A673 (cell line): ENCODE data around the gene ACSM4. TPM values are rescaled to one million over a fixed set of nuclear protein-coding genes. Genes with fewer than 3 reads are reported as not detected.

Experiments
- BruUV-seq: library from RNA; stranded (reverse); fragments of 400-500 nt; replicated peaks from 2 replicates; lab custom pipeline; 2021; lab: Mats Ljungman, UMichigan
- CTCF ChIA-PET: fragments of 300-600 bp; sonication (Branson Sonifier 250); formaldehyde crosslinking; loops from one replicate; lab custom pipeline; 2022; ENCODE audit warnings: antibody characterized with exemption; lab: Charles Lee
- POLR2A ChIA-PET: fragments of 300-600 bp; sonication (Branson Sonifier 250); formaldehyde crosslinking; loops from one replicate; lab custom pipeline; 2022; ENCODE audit warnings: antibody characterized with exemption; ENCODE audit not compliant: low non-redundant PET; lab: Charles Lee
- DNase-seq: peaks from one replicate; pipeline ENCODE4 v3.0.0-alpha.2; 2015; ENCODE audit warnings: low spot score
- H3K27ac ChIP-seq: fragments of 200-600 bp; sonication (generic); 2 replicates; pipeline ENCODE4 v1.5.1; 2016; ENCODE audit warnings: mixed run types, low read depth, mild to moderate bottlenecking, mixed read lengths, antibody characterized with exemption, low read length; ENCODE audit not compliant: poor library complexity, severe bottlenecking
- H3K27me3 ChIP-seq: fragments of 200-600 bp; sonication (generic); replicated peaks from 2 replicates; pipeline ENCODE4 v1.6.1; 2017; ENCODE audit warnings: mixed run types, low read depth, mild to moderate bottlenecking, mixed read lengths, antibody characterized with exemption, low read length; ENCODE audit not compliant: insufficient read depth, poor library complexity
- H3K36me3 ChIP-seq: fragments of 200-600 bp; sonication (generic); 2 replicates; pipeline ENCODE4 v1.6.1; 2016; ENCODE audit warnings: mixed run types, mild to moderate bottlenecking, mixed read lengths, antibody characterized with exemption, low read length; ENCODE audit not compliant: insufficient read depth, poor library complexity, severe bottlenecking
- H3K4me1 ChIP-seq: fragments of 200-600 bp; sonication (generic); 2 replicates; pipeline ENCODE4 v1.6.1; 2017; ENCODE audit warnings: mixed run types, mild to moderate bottlenecking, mixed read lengths, antibody characterized with exemption, low read length; ENCODE audit not compliant: insufficient read depth, poor library complexity, severe bottlenecking
- H3K4me3 ChIP-seq: fragments of 200-600 bp; sonication (generic); 2 replicates; pipeline ENCODE4 v1.5.1; 2016; ENCODE audit warnings: low read depth, mixed run types, mild to moderate bottlenecking, mixed read lengths, low read length; ENCODE audit not compliant: poor library complexity, severe bottlenecking
- H3K9me3 ChIP-seq: fragments of 200-600 bp; sonication (generic); 2 replicates; pipeline ENCODE4 v1.6.1; 2016; ENCODE audit warnings: mixed run types, low read depth, mild to moderate bottlenecking, mixed read lengths, antibody characterized with exemption, low read length; ENCODE audit not compliant: poor library complexity, severe bottlenecking
- CTCF ChIP-seq: fragments of 300-800, 200-600 bp; sonication (generic); conservative IDR thresholded peaks from 2 replicates; pipeline ENCODE4 v1.5.1; 2017; ENCODE audit warnings: low read depth, mild to moderate bottlenecking, antibody characterized with exemption, low read length, moderate library complexity, mixed read lengths
- EZH2 ChIP-seq: fragments of 200-600 bp; sonication (generic); IDR thresholded peaks from 2 replicates; pipeline ENCODE4 v1.6.1; 2017; ENCODE audit warnings: borderline replicate concordance, low read depth, mild to moderate bottlenecking, mixed read lengths, antibody characterized with exemption, low read length; ENCODE audit not compliant: poor library complexity, severe bottlenecking
- intact Hi-C: fragments of 100-400 bp; cut with micrococcal nuclease; formaldehyde crosslinking; loops from one replicate; pipeline ENCODE4 v1.10.0; 2022; ENCODE audit not compliant: unreplicated experiment
- total RNA-seq: library from RNA; stranded (reverse); gene quantifications from 2 replicates; pipeline ENCODE4 v1.2.3, GENCODE V29; 2021

Gene ACSM4
- total RNA-seq, 1 experiment from 2014 or later, result not detected

- Histone ChIP-seq H3K9me3 (no peaks in the 10 kb centered on the region), H3K4me3 (no peak overlapping the region), H3K4me1 (no peaks in the 10 kb centered on the region), H3K27me3 (no peaks in the 10 kb centered on the region), H3K27ac (no peak overlapping the region), H3K36me3 (no peaks in the 10 kb centered on the region)
- TF ChIP-seq EZH2 (no peak), CTCF (no peak)
- BruUV-seq, result no TSS peak
- POLR2A ChIA-PET, result no interaction called here
- no peak for DNase-seq
- intact Hi-C loops, result no loop called here
- CTCF ChIA-PET, result no interaction called here
These were observed 1.4 kb upstream of the ACSM4 start for GRCh38 chr12:7302266-7302986.

GRCh38 chr12:7303230-7303629 is 642 bp upstream of the ACSM4 start:
- TF ChIP-seq EZH2 (no peak), CTCF (no peak)
- Histone ChIP-seq H3K36me3 (no peaks in the 10 kb centered on the region), H3K9me3 (no peaks in the 10 kb centered on the region), H3K4me3 (no peak overlapping the region), H3K27ac (no peak overlapping the region), H3K4me1 (no peaks in the 10 kb centered on the region), H3K27me3 (no peaks in the 10 kb centered on the region)
- CTCF ChIA-PET, result no interaction called here
- POLR2A ChIA-PET, result no interaction called here
- DNase-seq, result no peak
- intact Hi-C loops, result no loop called here
- no TSS peak for BruUV-seq

DNA sequence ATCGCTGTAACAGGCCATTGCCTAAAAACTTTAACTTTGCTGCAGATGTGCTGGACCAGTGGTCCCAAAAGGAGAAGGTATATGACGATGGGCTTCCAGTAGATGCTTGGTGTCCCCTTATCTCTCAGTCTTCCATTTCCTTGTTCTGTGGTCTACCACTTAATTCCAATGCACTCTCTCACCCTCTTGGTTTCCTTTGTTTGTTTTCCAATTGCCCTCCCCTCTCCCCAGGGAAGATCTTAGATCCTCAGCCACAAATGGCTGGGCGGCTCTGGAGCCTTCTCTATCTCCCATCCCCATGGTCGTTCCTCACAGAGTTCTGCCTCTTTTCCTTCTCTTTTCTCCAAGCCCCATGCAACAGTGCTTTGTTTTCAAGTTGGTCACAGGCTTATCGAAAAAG is 584 bp downstream of the ACSM4 start:
- DNase-seq, result no peak
- H3K27me3 ChIP-seq, result no peaks in the 10 kb centered on the region
- no peak for TF ChIP-seq EZH2
- TF ChIP-seq CTCF, result no peak
- no peak overlapping the region for H3K4me3 ChIP-seq
- ChIA-PET CTCF (no interaction called here), POLR2A (no interaction called here)
- no peaks in the 10 kb centered on the region for H3K9me3 ChIP-seq
- H3K36me3 ChIP-seq, result no peaks in the 10 kb centered on the region
- BruUV-seq, result no TSS peak
- H3K4me1 ChIP-seq, result no peaks in the 10 kb centered on the region
- intact Hi-C loops, result no loop called here
- H3K27ac ChIP-seq, result no peak overlapping the region
